ENCODE measurements around the gene STAG1. TPM values are rescaled to one million over a fixed set of nuclear protein-coding genes. Genes with fewer than 3 reads are reported as not detected.

STAG1 gene
- total and polyA plus RNA-seq, 2 of the 13 experiments (the other 11 are each of a cell fraction or from before 2014, with no cell fraction given), result 6.2 to 25.9 TPM

GRCh38 chr3:136708333-136708985, 43.7 kb downstream of the STAG1 start (continued):
- TF ChIP-seq, protein P1, sequence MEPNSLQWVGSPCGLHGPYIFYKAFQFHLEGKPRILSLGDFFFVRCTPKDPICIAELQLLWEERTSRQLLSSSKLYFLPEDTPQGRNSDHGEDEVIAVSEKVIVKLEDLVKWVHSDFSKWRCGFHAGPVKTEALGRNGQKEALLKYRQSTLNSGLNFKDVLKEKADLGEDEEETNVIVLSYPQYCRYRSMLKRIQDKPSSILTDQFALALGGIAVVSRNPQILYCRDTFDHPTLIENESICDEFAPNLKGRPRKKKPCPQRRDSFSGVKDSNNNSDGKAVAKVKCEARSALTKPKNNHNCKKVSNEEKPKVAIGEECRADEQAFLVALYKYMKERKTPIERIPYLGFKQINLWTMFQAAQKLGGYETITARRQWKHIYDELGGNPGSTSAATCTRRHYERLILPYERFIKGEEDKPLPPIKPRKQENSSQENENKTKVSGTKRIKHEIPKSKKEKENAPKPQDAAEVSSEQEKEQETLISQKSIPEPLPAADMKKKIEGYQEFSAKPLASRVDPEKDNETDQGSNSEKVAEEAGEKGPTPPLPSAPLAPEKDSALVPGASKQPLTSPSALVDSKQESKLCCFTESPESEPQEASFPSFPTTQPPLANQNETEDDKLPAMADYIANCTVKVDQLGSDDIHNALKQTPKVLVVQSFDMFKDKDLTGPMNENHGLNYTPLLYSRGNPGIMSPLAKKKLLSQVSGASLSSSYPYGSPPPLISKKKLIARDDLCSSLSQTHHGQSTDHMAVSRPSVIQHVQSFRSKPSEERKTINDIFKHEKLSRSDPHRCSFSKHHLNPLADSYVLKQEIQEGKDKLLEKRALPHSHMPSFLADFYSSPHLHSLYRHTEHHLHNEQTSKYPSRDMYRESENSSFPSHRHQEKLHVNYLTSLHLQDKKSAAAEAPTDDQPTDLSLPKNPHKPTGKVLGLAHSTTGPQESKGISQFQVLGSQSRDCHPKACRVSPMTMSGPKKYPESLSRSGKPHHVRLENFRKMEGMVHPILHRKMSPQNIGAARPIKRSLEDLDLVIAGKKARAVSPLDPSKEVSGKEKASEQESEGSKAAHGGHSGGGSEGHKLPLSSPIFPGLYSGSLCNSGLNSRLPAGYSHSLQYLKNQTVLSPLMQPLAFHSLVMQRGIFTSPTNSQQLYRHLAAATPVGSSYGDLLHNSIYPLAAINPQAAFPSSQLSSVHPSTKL (CRISPR knock-in tag; IDR thresholded peaks at IDR 0.05), result no peak
- TF ChIP-seq RFX5 (IDR thresholded peaks at IDR 0.05; ENCODE audit: low read depth, low read length) (no peak), DNMT1 (CRISPR knock-in tag; IDR thresholded peaks at IDR 0.05) (no peak), ZBTB40 (IDR thresholded peaks at IDR 0.05) (no peak), ZBTB40 (CRISPR knock-in tag; IDR thresholded peaks at IDR 0.05) (no peak), ZBTB8A (CRISPR knock-in tag; IDR thresholded peaks at IDR 0.05; ENCODE audit: borderline replicate concordance, low read depth) (no peak)

Measured in HepG2 (cell line).